NCI-H1092 (cell line): ENCODE measurements around the gene NCS1.

Source experiments
- DNase-seq: peaks from one replicate; lab custom pipeline; 2025; lab: John Stamatoyannopoulos, UW

NCS1 gene

GRCh38 chr9:130213911-130214761, 41.9 kb downstream of the NCS1 start:
- no peak for DNase-seq

GRCh38 chr9:130214776-130215340, 42.7 kb downstream of the NCS1 start:
- no peak for DNase-seq

GRCh38 chr9:130215341-130216119, 43.3 kb downstream of the NCS1 start:
- DNase-seq, result no peak

- no peak for DNase-seq
Observed at GRCh38 chr9:130217838-130218237, 45.6 kb downstream of the NCS1 start.

GRCh38 chr9:130219661-130220096, 47.5 kb downstream of the NCS1 start:
- DNase-seq, result no peak

- no peak for DNase-seq
Observed at GRCh38 chr9:130220352-130220751, 48.1 kb downstream of the NCS1 start.

- DNase-seq, result no peak
Observed at GRCh38 chr9:130222833-130223232, 50.6 kb downstream of the NCS1 start.

- no peak for DNase-seq
Observed at GRCh38 chr9:130225071-130225470, 52.9 kb downstream of the NCS1 start.

- DNase-seq, result no peak
Observed at GRCh38 chr9:130225586-130225985, 53.4 kb downstream of the NCS1 start.

- DNase-seq, result no peak
Observed at GRCh38 chr9:130226112-130226511, 53.9 kb downstream of the NCS1 start.

- no peak for DNase-seq
Observed at GRCh38 chr9:130227833-130228232, 55.6 kb downstream of the NCS1 start.

- no peak for DNase-seq
Observed at GRCh38 chr9:130229759-130230158, 57.6 kb downstream of the NCS1 start.

- DNase-seq, result no peak
Observed at GRCh38 chr9:130230631-130231030, 58.4 kb downstream of the NCS1 start.

GRCh38 chr9:130232899-130233586, 60.8 kb downstream of the NCS1 start:
- DNase-seq, result no peak

- DNase-seq, result no peak
Observed at GRCh38 chr9:130233587-130233945, 61.4 kb downstream of the NCS1 start.

GRCh38 chr9:130234340-130235260, 62.4 kb downstream of the NCS1 start:
- DNase-seq, result no peak

GRCh38 chr9:130235558-130236435, 63.6 kb downstream of the NCS1 start:
- DNase-seq, result peak; percentile 63

- no peak for DNase-seq
Observed at GRCh38 chr9:130236436-130236985, 64.3 kb downstream of the NCS1 start.

- no peak for DNase-seq
Observed at GRCh38 chr9:130237076-130237475, 64.9 kb downstream of the NCS1 start.
